Panc1 (cell line): ENCODE measurements around the gene SPINK8. TPM values are rescaled to one million over a fixed set of nuclear protein-coding genes. Genes with fewer than 3 reads are reported as not detected.
"Not testable (repeated sequence)": the region's sequence is repeated elsewhere in the genome, so short reads cannot be mapped to it uniquely, and the experiment has no call there.

Source experiments
- ATAC-seq: fragments of 200-7000 bp; cut with Tn5 transposase; 2 replicates; pipeline ENCODE4 v1.9.1; 2020; ENCODE audit warnings: mild to moderate bottlenecking, moderate library complexity
- BruUV-seq: library from RNA; stranded (reverse); fragments of 400-500 nt; replicated peaks from 2 replicates; lab custom pipeline; 2021; lab: Mats Ljungman, UMichigan
- CTCF ChIA-PET: fragments of 300-600 bp; sonication (Branson Sonifier 250); formaldehyde crosslinking; loops from one replicate; lab custom pipeline; 2022; ENCODE audit warnings: antibody characterized with exemption; lab: Charles Lee
- POLR2A ChIA-PET: fragments of 300-600 bp; sonication (Branson Sonifier 250); formaldehyde crosslinking; loops from one replicate; lab custom pipeline; 2022; ENCODE audit warnings: antibody characterized with exemption; lab: Charles Lee
- DNase-seq: peaks from one replicate; pipeline ENCODE4 v3.0.0-alpha.2; 2010; ENCODE audit warnings: low read depth, low spot score
- H3K27ac ChIP-seq: 2 replicates; pipeline ENCODE4 v1.5.1; 2011; ENCODE audit warnings: mild to moderate bottlenecking, low read length, inconsistent platforms
- H3K27me3 ChIP-seq: fragments of 200-500 bp; sonication (Bioruptor generic); 2 replicates; pipeline ENCODE4 v1.6.0; 2014; ENCODE audit warnings: low read length, inconsistent platforms; ENCODE audit not compliant: control insufficient read depth, insufficient read depth
- H3K36me3 ChIP-seq: fragments of 200-500 bp; sonication (Bioruptor generic); 2 replicates; pipeline ENCODE4 v1.5.1; 2014; ENCODE audit warnings: inconsistent platforms, mild to moderate bottlenecking, low read length, moderate library complexity; ENCODE audit not compliant: control insufficient read depth, insufficient read depth
- H3K4me1 ChIP-seq: 2 replicates; pipeline ENCODE4 v1.5.1; 2011; ENCODE audit warnings: inconsistent platforms, mild to moderate bottlenecking, low read length, moderate library complexity; ENCODE audit not compliant: control insufficient read depth, insufficient read depth
- H3K4me3 ChIP-seq, 2 experiments: 2 replicates each; pipeline ENCODE4 v1.5.1; 2011 to 2012; ENCODE audit warnings: low read depth in 2 of 2, low read length in 2 of 2, mild to moderate bottlenecking in 2 of 2, inconsistent platforms in 1 of 2, moderate library complexity in 1 of 2
- H3K9me3 ChIP-seq: fragments of 200-500 bp; sonication (Bioruptor generic); 2 replicates; pipeline ENCODE4 v1.5.1; 2014; ENCODE audit warnings: low read depth, mild to moderate bottlenecking, inconsistent platforms, low read length, moderate library complexity; ENCODE audit not compliant: control insufficient read depth, insufficient read depth
- CTCF ChIP-seq: fragments of 450-650 bp; IDR thresholded peaks from 2 replicates; pipeline ENCODE4 v1.5.1; 2017; ENCODE audit warnings: mild to moderate bottlenecking
- POLR2AphosphoS5 ChIP-seq: IDR thresholded peaks from 2 replicates; pipeline ENCODE4 v1.6.1; 2012; ENCODE audit warnings: mild to moderate bottlenecking, low read depth, low read length, moderate library complexity
- REST ChIP-seq, 2 experiments: IDR thresholded peaks; 2 replicates each; pipeline ENCODE4 v1.6.1; 2011 to 2012; ENCODE audit warnings: low read depth in 2 of 2, control low read depth in 1 of 2, low read length in 1 of 2, mild to moderate bottlenecking in 1 of 2, moderate library complexity in 1 of 2; ENCODE audit not compliant: insufficient read depth in 1 of 2
- TCF7L2 ChIP-seq: IDR thresholded peaks from 2 replicates; pipeline ENCODE4 v1.6.1; 2011; ENCODE audit warnings: mild to moderate bottlenecking, low read depth, low read length, inconsistent platforms
- in situ Hi-C: cut with HindIII; loops from 2 replicates; pipeline ENCODE4 v1.10.0; 2016; ENCODE audit warnings: low sequenced_read_pairs, low pct_unique_long_range_greater_than_20kb
- intact Hi-C: fragments of 100-400 bp; cut with micrococcal nuclease; formaldehyde crosslinking; loops from one replicate; pipeline ENCODE4 v1.10.0; 2022; ENCODE audit not compliant: unreplicated experiment
- total RNA-seq: library from RNA; stranded (reverse); gene quantifications from one replicate; pipeline ENCODE4 v1.2.1, GENCODE V29; 2021; ENCODE audit not compliant: unreplicated experiment

The SPINK8 gene
- total RNA-seq, 1 experiment from 2014 or later = not detected

GRCh38 chr3:48273594-48274211 is 59.8 kb downstream of the SPINK8 start:
- in situ Hi-C loops (no loop called here), intact Hi-C loops (loop anchor here (5.0 kb wide), 1 partner anchor 164 kb away; no protein-coding TSS in a partner anchor)
- ATAC-seq = peak; percentile 86
- DNase-seq = peak; percentile 32
- POLR2A ChIA-PET = no interaction called here
- Histone ChIP-seq H3K27me3 (no peaks in the 10 kb centered on the region), H3K36me3 (no peaks in the 10 kb centered on the region; the same call in 1 of the 2 replicates), H3K27ac (no peak overlapping the region), H3K4me1 (no peaks in the 10 kb centered on the region), H3K9me3 (no peaks in the 10 kb centered on the region), H3K4me3 (no peak overlapping the region)
- TF ChIP-seq TCF7L2 = no peak
- peak; percentile 81 for TF ChIP-seq CTCF
- CTCF ChIA-PET = interaction anchor here (1.3 to 2.8 kb wide), 2 partner anchors 127 to 163 kb away, joined by 8 to 29 read pairs; no protein-coding TSS in a partner anchor
- no TSS peak for BruUV-seq

- Histone ChIP-seq H3K9me3 (no peaks in the 10 kb centered on the region), H3K36me3 (no peaks in the 10 kb centered on the region; the same call in 1 of the 2 replicates), H3K4me3 (no peak overlapping the region), H3K27ac (no peak overlapping the region), H3K4me1 (no peaks in the 10 kb centered on the region), H3K27me3 (no peaks in the 10 kb centered on the region)
- in situ Hi-C loops (no loop called here), intact Hi-C loops (loop anchor here (5.0 kb wide), 1 partner anchor 165 kb away; no protein-coding TSS in a partner anchor)
- DNase-seq (no peak), ATAC-seq (no peak)
- ChIA-PET CTCF (interaction anchor here (3.4 kb wide), 1 partner anchor 164 kb away, joined by 17 read pairs; no protein-coding TSS in a partner anchor), POLR2A (no interaction called here)
- no TSS peak for BruUV-seq
- no peak for TF ChIP-seq TCF7L2
- TF ChIP-seq REST (IDR thresholded peaks at IDR 0.05; ENCODE audit: insufficient read depth in 1 of 2, low read depth in 2 of 2, low read length in 1 of 2) = no peak
- TF ChIP-seq CTCF = no peak
- TF ChIP-seq POLR2AphosphoS5 = no peak
Measured at GRCh38 chr3:48271763-48272498, 61.5 kb downstream of the SPINK8 start.

GRCh38 chr3:48271223-48271622 is 62.2 kb downstream of the SPINK8 start:
- POLR2A ChIA-PET, DNase-seq, ATAC-seq, H3K27me3 ChIP-seq, H3K36me3 ChIP-seq, H3K27ac ChIP-seq, H3K4me1 ChIP-seq, in situ Hi-C loops, BruUV-seq, H3K9me3 ChIP-seq, H3K4me3 ChIP-seq: not testable (repeated sequence)
- intact Hi-C loops = loop anchor here (5.0 kb wide), 1 partner anchor 166 kb away; no protein-coding TSS in a partner anchor
- CTCF ChIA-PET = interaction anchor here (3.4 kb wide), 1 partner anchor 165 kb away, joined by 17 read pairs; no protein-coding TSS in a partner anchor
